Choroid plexus epithelial cell (primary cell): ENCODE results near the gene PSMC3.
A peak's percentile ranks its signal among the peaks of the same experiment; 100 is the strongest.
"Not testable (repeated sequence)": the region's sequence is repeated elsewhere in the genome, so short reads cannot be mapped to it uniquely, and the experiment has no call there.

Experiments used
- DNase-seq: peaks from one replicate; pipeline ENCODE4 v3.0.0-alpha.2; 2010; ENCODE audit warnings: low read depth
- H3K4me3 ChIP-seq: 2 replicates; pipeline ENCODE4 v1.5.1; 2011; ENCODE audit warnings: low read depth, mild to moderate bottlenecking, control low read depth, low read length, moderate library complexity
- TF ChIP-seq, protein P1 (sequence below): conservative IDR thresholded peaks from 2 replicates; pipeline ENCODE4 v1.5.1; 2011; ENCODE audit warnings: low read depth, mild to moderate bottlenecking, control low read depth, inconsistent platforms, low read length, moderate library complexity

The PSMC3 gene

DNA sequence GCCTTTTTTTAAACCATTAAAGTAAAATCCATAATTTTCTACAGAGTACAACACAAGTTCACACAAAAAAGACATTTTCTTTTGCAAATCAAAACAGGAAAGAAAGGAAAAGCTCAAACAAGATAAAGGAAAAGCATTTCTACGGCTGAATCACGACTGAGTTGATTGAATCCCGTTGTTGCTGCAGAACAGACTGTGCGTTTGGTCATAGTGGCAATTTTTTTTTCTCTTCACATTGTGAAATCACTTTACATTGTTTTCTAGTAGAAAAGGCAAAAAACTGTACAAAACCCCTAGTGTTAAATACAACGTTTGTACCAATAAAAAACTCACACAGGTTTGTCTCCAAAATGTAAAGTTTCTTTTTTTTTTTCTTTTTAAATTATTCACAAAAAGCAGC lies 40.0 kb upstream of the PSMC3 start:
- DNase-seq: peak; percentile 77
- TF ChIP-seq, protein P1, sequence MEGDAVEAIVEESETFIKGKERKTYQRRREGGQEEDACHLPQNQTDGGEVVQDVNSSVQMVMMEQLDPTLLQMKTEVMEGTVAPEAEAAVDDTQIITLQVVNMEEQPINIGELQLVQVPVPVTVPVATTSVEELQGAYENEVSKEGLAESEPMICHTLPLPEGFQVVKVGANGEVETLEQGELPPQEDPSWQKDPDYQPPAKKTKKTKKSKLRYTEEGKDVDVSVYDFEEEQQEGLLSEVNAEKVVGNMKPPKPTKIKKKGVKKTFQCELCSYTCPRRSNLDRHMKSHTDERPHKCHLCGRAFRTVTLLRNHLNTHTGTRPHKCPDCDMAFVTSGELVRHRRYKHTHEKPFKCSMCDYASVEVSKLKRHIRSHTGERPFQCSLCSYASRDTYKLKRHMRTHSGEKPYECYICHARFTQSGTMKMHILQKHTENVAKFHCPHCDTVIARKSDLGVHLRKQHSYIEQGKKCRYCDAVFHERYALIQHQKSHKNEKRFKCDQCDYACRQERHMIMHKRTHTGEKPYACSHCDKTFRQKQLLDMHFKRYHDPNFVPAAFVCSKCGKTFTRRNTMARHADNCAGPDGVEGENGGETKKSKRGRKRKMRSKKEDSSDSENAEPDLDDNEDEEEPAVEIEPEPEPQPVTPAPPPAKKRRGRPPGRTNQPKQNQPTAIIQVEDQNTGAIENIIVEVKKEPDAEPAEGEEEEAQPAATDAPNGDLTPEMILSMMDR: no peak

DNA sequence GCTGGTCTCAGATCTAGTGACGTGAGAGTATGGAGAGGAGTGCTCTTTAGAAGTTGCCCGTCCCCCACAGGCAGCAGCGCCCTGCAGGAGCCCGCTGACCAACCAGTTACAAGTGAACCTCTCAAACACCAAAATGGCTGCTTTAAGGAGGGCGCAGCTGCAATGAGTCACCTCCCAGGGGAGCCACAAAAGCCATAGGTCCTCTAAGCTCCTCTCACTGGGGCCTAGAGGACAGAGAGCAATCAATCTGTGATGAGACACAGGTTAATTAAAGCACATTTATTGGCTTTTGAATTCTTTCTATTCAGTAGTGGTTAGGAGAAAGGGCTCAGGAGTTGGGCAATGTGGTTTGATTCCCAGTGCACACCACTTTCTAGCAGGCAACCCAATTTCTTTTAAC lies 38.2 kb upstream of the PSMC3 start:
- peak; percentile 46 for DNase-seq
- TF ChIP-seq, protein P1: no peak
- no peak overlapping the region for H3K4me3 ChIP-seq

More for the DNA sequence above, 40.0 kb upstream of the PSMC3 start:
- no peak overlapping the region for H3K4me3 ChIP-seq

DNA sequence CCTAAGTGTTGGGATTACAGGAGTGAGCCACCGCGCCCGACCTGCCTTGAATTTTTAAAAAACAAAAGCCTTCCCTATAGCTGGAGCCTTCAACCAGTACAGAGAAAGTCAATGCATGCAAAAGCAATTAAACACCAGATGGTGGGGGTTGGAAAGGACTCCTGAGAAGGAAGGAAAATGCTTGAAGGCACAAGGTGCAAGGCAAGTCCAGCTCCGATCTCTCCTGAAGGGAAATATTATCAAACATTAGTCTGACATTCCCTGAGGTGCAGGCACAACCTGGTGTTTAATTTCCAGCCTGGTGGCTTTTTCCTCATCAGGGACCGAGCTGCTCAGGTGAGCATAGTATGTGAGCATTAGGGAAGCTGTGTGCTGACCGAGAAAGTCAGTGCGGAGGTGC lies 35.6 kb upstream of the PSMC3 start:
- no peak overlapping the region for H3K4me3 ChIP-seq
- TF ChIP-seq, protein P1: no peak
- no peak for DNase-seq

DNA sequence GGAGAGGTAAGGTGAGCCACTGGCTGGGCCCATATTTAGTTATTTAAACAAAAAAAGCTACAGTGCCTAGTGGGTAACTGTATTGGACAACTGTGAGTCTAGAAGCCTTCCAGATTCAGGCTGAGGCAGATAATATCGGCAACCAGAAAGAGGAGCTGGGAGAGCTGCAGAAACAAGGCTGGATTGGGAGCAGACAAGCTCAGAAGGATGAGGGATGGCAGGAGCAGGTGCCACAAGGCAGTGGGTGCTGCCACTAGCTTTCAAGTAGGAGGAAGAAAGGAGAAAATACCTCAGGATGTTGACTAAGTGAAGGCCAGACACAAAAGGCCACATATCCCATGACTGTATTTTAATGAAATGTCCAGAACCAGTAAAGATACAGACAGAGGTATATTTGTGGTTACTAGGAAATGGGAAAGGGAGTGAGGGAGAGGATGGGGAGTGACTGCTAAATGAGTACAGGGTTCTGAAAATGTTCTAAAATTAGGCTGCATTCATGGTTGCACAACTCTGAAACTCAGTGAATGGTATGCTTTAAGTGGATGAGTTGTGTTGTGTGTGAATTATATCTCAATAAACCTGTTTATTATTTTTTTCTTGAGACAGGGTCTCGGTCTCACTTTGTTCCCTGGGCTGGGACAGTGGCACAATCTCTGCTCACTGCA lies 34.5 kb upstream of the PSMC3 start:
- DNase-seq: no peak

DNA sequence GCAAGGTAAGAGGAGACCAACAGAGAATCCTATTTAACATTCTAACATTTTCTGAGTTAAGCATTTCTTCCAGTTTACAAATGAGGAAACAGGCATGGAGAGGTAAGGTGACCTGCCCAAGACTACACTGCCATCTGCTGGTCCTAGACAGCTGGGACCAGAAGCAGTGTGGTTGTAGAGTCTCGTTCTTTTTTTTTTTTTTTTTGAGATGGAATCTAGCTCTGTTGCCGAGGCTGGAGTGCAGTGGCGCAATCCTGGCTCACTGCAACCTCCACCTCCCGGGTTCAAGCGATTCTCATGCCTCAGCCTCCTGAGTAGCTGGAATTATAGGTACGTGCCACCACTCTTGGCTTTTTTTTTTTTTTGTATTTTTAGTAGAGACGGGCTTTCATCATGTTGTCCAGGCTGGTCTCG lies 28.0 kb upstream of the PSMC3 start:
- not testable (repeated sequence) for H3K4me3 ChIP-seq
- DNase-seq: peak; percentile 94
- TF ChIP-seq, protein P1: peak; percentile 87

More for the DNA sequence above, 34.5 kb upstream of the PSMC3 start:
- TF ChIP-seq, protein P1: no peak
- no peak overlapping the region for H3K4me3 ChIP-seq

DNA sequence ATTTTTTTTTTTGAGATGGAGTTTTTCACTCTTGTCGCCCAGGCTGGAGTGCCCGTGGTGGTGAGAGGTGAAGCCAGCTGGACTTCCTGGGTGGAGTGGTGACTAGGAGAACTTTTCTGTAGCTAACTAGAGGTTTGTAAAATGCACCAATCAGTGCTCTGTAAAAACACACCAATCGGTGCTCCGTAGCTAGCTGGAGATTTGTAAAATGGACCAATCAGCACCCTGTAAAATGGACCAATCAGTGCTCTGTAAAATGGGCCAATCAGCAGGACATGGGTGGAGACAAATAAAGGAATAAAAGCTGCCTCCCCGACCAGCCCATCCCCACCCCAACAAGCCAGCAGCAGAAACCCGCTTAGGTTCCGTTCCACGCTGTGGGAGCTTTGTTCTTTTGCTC lies 27.1 kb upstream of the PSMC3 start:
- TF ChIP-seq, protein P1: no peak
- no peak for DNase-seq
- H3K4me3 ChIP-seq: no peak overlapping the region

DNA sequence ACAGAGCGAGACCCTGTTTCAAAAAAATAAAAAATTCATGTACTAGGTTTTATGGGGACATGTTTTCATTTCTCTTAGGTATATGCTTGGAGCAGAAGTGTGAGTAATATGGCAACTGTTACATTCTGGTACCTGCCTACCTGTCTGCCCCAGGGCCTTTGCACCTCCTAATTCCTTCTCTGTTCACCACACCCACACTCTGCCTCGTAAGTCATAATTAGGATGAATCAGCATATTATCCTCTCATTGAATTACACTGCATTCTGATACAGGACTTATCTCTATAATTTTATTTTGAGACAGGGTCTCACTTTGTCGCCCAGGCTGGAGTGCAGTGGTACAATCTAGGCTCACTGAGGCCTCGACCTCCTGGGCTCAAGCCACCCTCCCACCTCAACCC lies 25.8 kb upstream of the PSMC3 start:
- TF ChIP-seq, protein P1: no peak
- no peak for DNase-seq
- H3K4me3 ChIP-seq: no peak overlapping the region
